H9 (cell line): ENCODE measurements around the gene CLEC2D. TPM values are rescaled to one million over a fixed set of nuclear protein-coding genes. Genes with fewer than 3 reads are reported as not detected.
"Not testable (repeated sequence)": the region's sequence is repeated elsewhere in the genome, so short reads cannot be mapped to it uniquely, and the experiment has no call there.

Experiments used
- DNase-seq: peaks from one replicate; pipeline ENCODE4 v3.0.0-alpha.2; 2017
- H2AFZ ChIP-seq: one replicate; pipeline ENCODE4 v1.6.1; 2013; ENCODE audit warnings: mild to moderate bottlenecking, low read length, control low read depth, moderate library complexity
- H2AK5ac ChIP-seq: 2 replicates; pipeline ENCODE4 v1.6.1; 2013; ENCODE audit warnings: low read length, control low read depth, mixed read lengths; ENCODE audit not compliant: insufficient read length
- H2BK120ac ChIP-seq: one replicate; pipeline ENCODE4 v1.6.1; 2013; ENCODE audit warnings: low read depth, mild to moderate bottlenecking, low read length, control low read depth, inconsistent platforms; ENCODE audit not compliant: poor library complexity, severe bottlenecking
- H2BK12ac ChIP-seq: 2 replicates; pipeline ENCODE4 v1.6.1; 2013; ENCODE audit warnings: low read length, control low read depth, mixed read lengths, low read depth; ENCODE audit not compliant: insufficient read length
- H2BK15ac ChIP-seq: 2 replicates; pipeline ENCODE4 v1.6.1; 2013; ENCODE audit warnings: low read depth, low read length, control low read depth
- H2BK20ac ChIP-seq: one replicate; pipeline ENCODE4 v1.6.1; 2013; ENCODE audit warnings: low read depth, mild to moderate bottlenecking, low read length, control low read depth, inconsistent platforms; ENCODE audit not compliant: poor library complexity, severe bottlenecking
- H2BK5ac ChIP-seq: 2 replicates; pipeline ENCODE4 v1.6.1; 2013; ENCODE audit warnings: low read length, control low read depth, mixed read lengths; ENCODE audit not compliant: insufficient read length
- H3K14ac ChIP-seq: 2 replicates; pipeline ENCODE4 v1.6.1; 2013; ENCODE audit warnings: low read length, control low read depth; ENCODE audit not compliant: insufficient read depth
- H3K18ac ChIP-seq: 2 replicates; pipeline ENCODE4 v1.6.1; 2013; ENCODE audit warnings: low read depth, mild to moderate bottlenecking, mixed read lengths, low read length, control low read depth; ENCODE audit not compliant: insufficient read length
- H3K23ac ChIP-seq: 2 replicates; pipeline ENCODE4 v1.6.1; 2013; ENCODE audit warnings: low read length, control low read depth, mixed read lengths, low read depth; ENCODE audit not compliant: insufficient read length
- H3K23me2 ChIP-seq: 2 replicates; pipeline ENCODE4 v1.6.1; 2013; ENCODE audit warnings: low read depth, mild to moderate bottlenecking, mixed read lengths, low read length, control low read depth; ENCODE audit not compliant: insufficient read length, poor library complexity, severe bottlenecking
- H3K27ac ChIP-seq: 2 replicates; pipeline ENCODE4 v1.5.1; 2013; ENCODE audit warnings: low read length, control low read depth, mixed read lengths, low read depth; ENCODE audit not compliant: insufficient read length
- H3K27me3 ChIP-seq: 2 replicates; pipeline ENCODE4 v1.6.1; 2013; ENCODE audit warnings: low read length, control low read depth, inconsistent platforms; ENCODE audit not compliant: insufficient read depth
- H3K4ac ChIP-seq: 2 replicates; pipeline ENCODE4 v1.6.1; 2013; ENCODE audit warnings: low read depth, mild to moderate bottlenecking, control low read depth, inconsistent platforms, low read length, moderate library complexity
- H3K4me1 ChIP-seq: 2 replicates; pipeline ENCODE4 v1.6.1; 2013; ENCODE audit warnings: low read length, control low read depth, inconsistent platforms; ENCODE audit not compliant: insufficient read depth
- H3K4me2 ChIP-seq: 2 replicates; pipeline ENCODE4 v1.6.1; 2013; ENCODE audit warnings: low read length, control low read depth, mixed read lengths; ENCODE audit not compliant: insufficient read length, insufficient read depth
- H3K56ac ChIP-seq: 2 replicates; pipeline ENCODE4 v1.6.1; 2013; ENCODE audit warnings: low read depth, mild to moderate bottlenecking, mixed read lengths, low read length, control low read depth; ENCODE audit not compliant: insufficient read length
- H3K79me1 ChIP-seq: 2 replicates; pipeline ENCODE4 v1.6.1; 2013; ENCODE audit warnings: low read depth, mild to moderate bottlenecking, moderate library complexity, low read length, control low read depth, inconsistent platforms; ENCODE audit not compliant: insufficient read depth, poor library complexity, severe bottlenecking
- H3K79me2 ChIP-seq: 2 replicates; pipeline ENCODE4 v1.6.1; 2013; ENCODE audit warnings: low read length, control low read depth, inconsistent platforms; ENCODE audit not compliant: insufficient read depth
- H3K9ac ChIP-seq: 2 replicates; pipeline ENCODE4 v1.6.1; 2013; ENCODE audit warnings: low read length, control low read depth, mixed read lengths; ENCODE audit not compliant: insufficient read length; ENCODE audit errors: extremely low read depth
- H3K9me3 ChIP-seq: one replicate; pipeline ENCODE4 v1.6.1; 2013; ENCODE audit warnings: low read depth, low read length, inconsistent platforms; ENCODE audit not compliant: control insufficient read depth
- H3T11ph ChIP-seq: one replicate; pipeline ENCODE4 v1.6.1; 2013; ENCODE audit warnings: mild to moderate bottlenecking, low read length, control low read depth, inconsistent platforms
- H4K20me1 ChIP-seq: one replicate; pipeline ENCODE4 v1.6.1; 2013; ENCODE audit not compliant: control insufficient read depth, insufficient read length, insufficient read depth
- H4K5ac ChIP-seq: 2 replicates; pipeline ENCODE4 v1.6.1; 2013; ENCODE audit warnings: low read depth, mild to moderate bottlenecking, mixed read lengths, low read length, control low read depth; ENCODE audit not compliant: insufficient read length
- H4K8ac ChIP-seq: replicated peaks from 2 replicates; pipeline ENCODE4 v1.6.1; 2013; ENCODE audit warnings: low read length, control low read depth, mixed read lengths, low read depth; ENCODE audit not compliant: insufficient read length
- H4K91ac ChIP-seq: 2 replicates; pipeline ENCODE4 v1.6.1; 2013; ENCODE audit warnings: low read depth, mild to moderate bottlenecking, moderate library complexity, mixed read lengths, low read length, control low read depth; ENCODE audit not compliant: insufficient read length
- H3K27ac Mint-ChIP-seq, 3 experiments: 2 replicates in 2 of 3; 3 replicates in 1 of 3; pipeline ENCODE4 v1.8.0; 2020 to 2021; ENCODE audit warnings: mixed read lengths in 3 of 3, mild to moderate bottlenecking in 1 of 3, moderate library complexity in 1 of 3
- H3K27me3 Mint-ChIP-seq: 2 replicates; pipeline ENCODE4 v1.8.0; 2021; ENCODE audit warnings: low read depth, mild to moderate bottlenecking, moderate library complexity, mixed read lengths
- H3K36me3 Mint-ChIP-seq, 3 experiments: 2 replicates in 2 of 3; 3 replicates in 1 of 3; pipeline ENCODE4 v1.8.0; 2020 to 2021; ENCODE audit warnings: low read depth in 3 of 3, mixed read lengths in 3 of 3; ENCODE audit not compliant: insufficient read depth in 1 of 3
- H3K4me1 Mint-ChIP-seq, 2 experiments: 2 replicates each; pipeline ENCODE4 v1.8.0; 2020; ENCODE audit warnings: mixed read lengths in 2 of 2
- H3K4me3 Mint-ChIP-seq, 2 experiments: 2 replicates in 1 of 2; 3 replicates in 1 of 2; pipeline ENCODE4 v1.8.0; 2020 to 2021; ENCODE audit warnings: mild to moderate bottlenecking in 2 of 2, mixed read lengths in 2 of 2, moderate library complexity in 1 of 2
- H3K9me3 Mint-ChIP-seq, 2 experiments: 2 replicates in 1 of 2; 3 replicates in 1 of 2; pipeline ENCODE4 v1.8.0; 2020; ENCODE audit warnings: mild to moderate bottlenecking in 2 of 2, mixed read lengths in 2 of 2, moderate library complexity in 1 of 2
- WGBS: extraction: QIAGEN DNeasy Blood & Tissue Kit; methylation state at CpG from one replicate; pipeline ENCODE4 v1.1.7; 2013; ENCODE audit warnings: missing lambda C conversion rate, low lambda C conversion rate, mixed read lengths; ENCODE audit not compliant: insufficient read length; ENCODE audit errors: extremely low coverage; 5-methylcytosine and 5-hydroxymethylcytosine counted together
- total RNA-seq: library from RNA; stranded (reverse); gene quantifications from 2 replicates; pipeline ENCODE4 v1.2.1, GENCODE V29; 2021

CLEC2D gene
- total RNA-seq, 1 experiment from 2014 or later = 2.1 TPM

- not testable (repeated sequence) for H2BK20ac ChIP-seq, H3K4me2 ChIP-seq, H3K9me3 ChIP-seq, H2BK5ac ChIP-seq, H3K56ac ChIP-seq, H3K4me3 Mint-ChIP-seq, H3K27ac Mint-ChIP-seq, H3K79me1 ChIP-seq, DNase-seq, H3K27me3 Mint-ChIP-seq, H4K5ac ChIP-seq, H3K4me1 Mint-ChIP-seq, H4K20me1 ChIP-seq, H3K27me3 ChIP-seq, H3K14ac ChIP-seq, H3K4ac ChIP-seq, H2BK120ac ChIP-seq, H3K23me2 ChIP-seq, H3K4me1 ChIP-seq, H3K23ac ChIP-seq, H4K8ac ChIP-seq, H3K9ac ChIP-seq, H2BK12ac ChIP-seq, H4K91ac ChIP-seq, H3T11ph ChIP-seq, H3K79me2 ChIP-seq, H2BK15ac ChIP-seq, H3K27ac ChIP-seq, H2AFZ ChIP-seq, H3K18ac ChIP-seq, H2AK5ac ChIP-seq
- Mint-ChIP-seq H3K9me3 (peaks cover 12 to 13% of the 10 kb centered on the region in 2 experiments), H3K36me3 (peaks cover 14 to 34% (median 21%) of the 10 kb centered on the region in 3 experiments)
- no CpG with 5 or more reads among the region's 2 CpGs for WGBS
Measured at GRCh38 chr12:9682949-9683348, 13.4 kb downstream of the CLEC2D start.

- H2BK120ac ChIP-seq, H3K4me3 Mint-ChIP-seq, H3K23me2 ChIP-seq, H3K4me1 ChIP-seq, H4K8ac ChIP-seq, H3K4me2 ChIP-seq, H3K27me3 ChIP-seq, H2BK5ac ChIP-seq, H4K5ac ChIP-seq, H3K23ac ChIP-seq, H3K4me1 Mint-ChIP-seq, H2BK15ac ChIP-seq, H3K9ac ChIP-seq, H3T11ph ChIP-seq, H3K18ac ChIP-seq, H3K14ac ChIP-seq, H3K27me3 Mint-ChIP-seq, DNase-seq, H3K56ac ChIP-seq, H3K4ac ChIP-seq, H2BK20ac ChIP-seq, H2AFZ ChIP-seq, H2BK12ac ChIP-seq, H3K79me1 ChIP-seq, H4K20me1 ChIP-seq, H2AK5ac ChIP-seq, H4K91ac ChIP-seq, H3K9me3 ChIP-seq, H3K27ac Mint-ChIP-seq, H3K27ac ChIP-seq, H3K79me2 ChIP-seq: not testable (repeated sequence)
- WGBS = no CpG with 5 or more reads among the region's 5 CpGs
- peaks cover 10 to 12% of the 10 kb centered on the region in 2 experiments for H3K9me3 Mint-ChIP-seq
- peaks cover 29 to 40% (median 32%) of the 10 kb centered on the region in 3 experiments for H3K36me3 Mint-ChIP-seq
Measured at GRCh38 chr12:9685366-9685765, 15.9 kb downstream of the CLEC2D start.
